HG03103 (cell line): ENCODE results near the gene C11orf65.

Experiments
- ATAC-seq: cut with Tn5 transposase; IDR thresholded peaks from one replicate; pipeline ENCODE4 v1.9.1; 2021; ENCODE audit warnings: low read depth; ENCODE audit not compliant: unreplicated experiment

C11orf65 gene, protein sequence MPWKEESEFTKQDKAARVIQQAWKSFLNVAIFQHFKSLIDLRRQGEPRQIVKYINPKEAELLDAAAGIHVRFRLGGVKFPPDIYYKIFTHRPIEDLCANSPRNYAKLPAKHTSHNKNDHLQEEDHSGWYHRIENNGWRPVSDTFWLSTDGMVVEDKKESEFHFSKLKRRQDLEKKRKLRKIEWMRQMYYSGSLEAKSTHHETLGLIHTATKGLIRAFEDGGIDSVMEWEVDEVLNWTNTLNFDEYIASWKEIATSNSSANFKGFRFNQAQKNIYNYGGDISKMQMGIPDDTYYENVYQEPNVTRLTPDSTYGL

GRCh38 chr11:108467091-108467823 is at the start of gene C11orf65:
Gene C11orf65 (minus strand): TSS chr11:108467529. CDS start chr11:108461559, 5,970 bp downstream.
- ATAC-seq, result peak; percentile 98

- no peak for ATAC-seq
Measured at GRCh38 chr11:108516125-108516524, 48.8 kb upstream of the C11orf65 start.

GRCh38 chr11:108512708-108513107 is 45.4 kb upstream of the C11orf65 start:
- no peak for ATAC-seq

- no peak for ATAC-seq
Measured at GRCh38 chr11:108511851-108512474, 44.6 kb upstream of the C11orf65 start.

GRCh38 chr11:108508653-108509593 is 41.6 kb upstream of the C11orf65 start:
- ATAC-seq, result no peak

DNA sequence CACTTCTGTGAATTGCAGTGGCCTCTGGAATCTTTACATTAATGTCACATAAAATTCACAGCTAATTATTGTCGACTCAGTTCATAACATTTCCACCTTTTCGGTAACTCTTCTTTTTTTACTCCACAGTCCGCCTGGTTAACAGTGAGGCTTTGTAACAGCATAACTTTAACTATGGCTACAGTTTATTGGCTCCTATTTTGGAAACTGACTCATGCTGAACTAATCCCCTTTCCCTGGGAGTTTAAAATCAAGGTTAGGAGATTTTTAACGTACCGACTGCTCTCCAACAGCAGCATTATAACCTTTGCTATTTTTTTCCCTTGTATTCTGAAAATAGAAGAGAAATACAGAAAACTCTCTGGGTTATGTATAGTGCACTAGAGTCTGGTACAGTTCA is 34.1 kb upstream of the C11orf65 start:
- no peak for ATAC-seq

GRCh38 chr11:108500721-108501120 is 33.4 kb upstream of the C11orf65 start:
- ATAC-seq, result no peak

GRCh38 chr11:108500169-108500568 is 32.8 kb upstream of the C11orf65 start:
- no peak for ATAC-seq

DNA sequence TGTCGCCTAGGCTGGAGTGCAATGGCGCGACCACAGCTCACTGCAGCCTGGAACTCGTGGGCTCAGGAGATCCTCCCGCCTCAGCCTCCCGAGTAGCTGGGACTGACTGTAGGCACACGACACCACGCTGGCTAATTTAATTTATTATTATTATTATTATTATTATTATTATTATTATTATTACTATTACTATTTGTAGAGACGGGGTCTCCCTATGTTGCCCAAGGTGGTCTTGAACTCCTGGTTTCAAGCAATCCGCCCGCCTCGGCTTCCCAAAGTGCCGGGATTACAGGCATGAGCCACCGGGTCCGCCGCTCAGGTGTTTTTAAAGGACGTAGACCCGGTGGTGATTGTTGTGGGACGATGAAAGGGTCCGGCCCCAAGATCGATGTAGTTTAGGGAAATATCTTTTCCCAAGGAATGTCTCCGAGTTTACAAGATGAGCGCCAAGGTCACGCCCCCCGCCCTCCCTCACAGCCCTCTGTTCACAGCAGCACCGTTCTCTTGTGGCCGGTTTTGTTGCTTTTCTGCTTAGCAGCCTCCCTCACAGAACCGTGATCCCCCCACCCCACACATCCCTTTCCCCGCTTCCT is 31.6 kb upstream of the C11orf65 start:
- no peak for ATAC-seq

GRCh38 chr11:108498046-108498815 is 30.9 kb upstream of the C11orf65 start, which contains the start of gene POGLUT3:
Gene POGLUT3 (minus strand): TSS chr11:108498384. CDS start chr11:108498366, 18 bp downstream.
- ATAC-seq, result peak; percentile 64

GRCh38 chr11:108497317-108498045 is 30.2 kb upstream of the C11orf65 start:
- ATAC-seq, result peak; percentile 41

GRCh38 chr11:108496643-108497256 is 29.4 kb upstream of the C11orf65 start:
- no peak for ATAC-seq

GRCh38 chr11:108495326-108495725 is 28.0 kb upstream of the C11orf65 start:
- ATAC-seq, result no peak

DNA sequence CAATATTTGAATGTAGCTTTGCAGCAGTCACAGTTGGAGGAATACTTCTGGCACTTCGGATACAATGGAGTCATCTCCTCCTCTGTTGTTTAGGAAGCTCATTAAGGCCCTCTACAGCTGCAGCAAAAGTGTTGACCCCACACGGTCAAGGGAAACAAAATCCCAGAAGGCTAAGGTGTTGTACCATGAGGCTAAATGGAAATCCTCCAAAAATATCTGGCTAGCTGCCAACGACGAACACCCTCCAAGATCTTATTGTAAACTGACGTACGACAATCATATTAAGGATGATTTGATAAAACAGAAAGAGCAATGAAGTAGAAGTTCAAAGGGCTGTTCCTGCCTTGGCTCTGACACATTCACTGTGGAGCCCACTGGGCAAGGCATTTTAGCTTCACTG is 26.9 kb upstream of the C11orf65 start:
- ATAC-seq, result no peak

DNA sequence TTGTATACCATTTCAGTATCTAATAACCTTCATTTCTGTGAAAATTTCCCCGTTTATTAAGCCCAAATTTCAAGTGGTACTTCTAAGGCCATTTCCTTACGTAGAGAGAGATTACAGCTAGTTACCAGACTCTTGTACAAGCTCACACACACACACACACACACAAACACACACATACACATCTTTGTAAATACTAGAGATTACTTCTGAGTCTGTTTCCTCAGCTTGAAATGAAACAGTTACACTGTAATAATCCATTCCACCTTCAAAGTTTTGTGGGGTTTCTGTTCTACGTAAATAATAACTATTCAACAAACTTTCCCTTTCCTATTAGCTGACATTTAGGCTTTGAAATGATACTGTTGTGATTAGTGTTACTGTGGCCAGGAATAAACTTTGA is 24.6 kb upstream of the C11orf65 start:
- ATAC-seq, result no peak

- ATAC-seq, result no peak
Measured at GRCh38 chr11:108486828-108487227, 19.5 kb upstream of the C11orf65 start.

DNA sequence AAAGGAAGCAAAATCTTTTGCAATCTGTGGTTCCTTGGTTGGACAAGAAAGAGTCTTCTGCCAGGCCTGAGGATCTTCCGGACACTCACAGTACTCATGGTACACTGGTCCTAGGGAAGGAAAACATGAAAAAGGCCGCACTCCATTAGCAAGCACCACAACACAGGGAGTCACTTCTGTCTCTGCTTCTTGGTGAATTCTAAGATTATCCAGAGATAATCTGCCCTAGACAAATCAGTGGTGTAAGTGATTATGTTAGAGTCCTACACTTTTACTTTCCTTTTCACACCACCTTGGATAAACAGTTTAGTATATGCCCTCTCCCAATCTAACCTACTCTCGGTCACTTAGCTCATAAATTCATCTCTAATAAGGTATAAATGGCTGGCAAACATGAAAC is 19.0 kb upstream of the C11orf65 start:
- ATAC-seq, result no peak

GRCh38 chr11:108483163-108483562 is 15.8 kb upstream of the C11orf65 start:
- ATAC-seq, result no peak
